ENCODE data around the gene UNC5B.

Gene UNC5B

DNA sequence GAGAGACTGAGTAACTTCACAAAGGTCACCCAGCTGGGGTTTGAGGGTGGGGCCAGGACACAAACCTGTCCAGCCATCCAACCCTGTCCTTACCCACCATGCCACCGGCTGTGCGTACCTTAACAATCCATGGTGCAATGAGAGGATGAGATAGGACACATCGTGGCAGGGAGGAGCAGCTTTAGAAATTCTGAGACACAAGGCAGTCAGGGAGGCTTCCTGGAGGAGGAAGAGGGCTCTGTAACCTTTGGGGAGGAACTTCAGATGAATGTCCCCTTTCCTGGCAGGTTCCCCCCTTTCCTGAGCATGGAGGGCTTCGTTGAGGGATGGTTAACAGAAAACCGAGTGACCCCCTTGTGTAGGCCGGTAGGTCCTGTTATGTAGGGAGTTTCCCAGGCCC lies 71.0 kb downstream of the UNC5B start:
- no peak overlapping the region for H3K4me3 ChIP-seq (ENCODE audit: low read depth, low read length)
- no peak for DNase-seq (ENCODE audit: low read depth)
- TF ChIP-seq, protein P1, sequence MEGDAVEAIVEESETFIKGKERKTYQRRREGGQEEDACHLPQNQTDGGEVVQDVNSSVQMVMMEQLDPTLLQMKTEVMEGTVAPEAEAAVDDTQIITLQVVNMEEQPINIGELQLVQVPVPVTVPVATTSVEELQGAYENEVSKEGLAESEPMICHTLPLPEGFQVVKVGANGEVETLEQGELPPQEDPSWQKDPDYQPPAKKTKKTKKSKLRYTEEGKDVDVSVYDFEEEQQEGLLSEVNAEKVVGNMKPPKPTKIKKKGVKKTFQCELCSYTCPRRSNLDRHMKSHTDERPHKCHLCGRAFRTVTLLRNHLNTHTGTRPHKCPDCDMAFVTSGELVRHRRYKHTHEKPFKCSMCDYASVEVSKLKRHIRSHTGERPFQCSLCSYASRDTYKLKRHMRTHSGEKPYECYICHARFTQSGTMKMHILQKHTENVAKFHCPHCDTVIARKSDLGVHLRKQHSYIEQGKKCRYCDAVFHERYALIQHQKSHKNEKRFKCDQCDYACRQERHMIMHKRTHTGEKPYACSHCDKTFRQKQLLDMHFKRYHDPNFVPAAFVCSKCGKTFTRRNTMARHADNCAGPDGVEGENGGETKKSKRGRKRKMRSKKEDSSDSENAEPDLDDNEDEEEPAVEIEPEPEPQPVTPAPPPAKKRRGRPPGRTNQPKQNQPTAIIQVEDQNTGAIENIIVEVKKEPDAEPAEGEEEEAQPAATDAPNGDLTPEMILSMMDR (IDR thresholded peaks at IDR 0.05; ENCODE audit: control insufficient read depth, extremely low read depth, insufficient read depth) = no peak

DNA sequence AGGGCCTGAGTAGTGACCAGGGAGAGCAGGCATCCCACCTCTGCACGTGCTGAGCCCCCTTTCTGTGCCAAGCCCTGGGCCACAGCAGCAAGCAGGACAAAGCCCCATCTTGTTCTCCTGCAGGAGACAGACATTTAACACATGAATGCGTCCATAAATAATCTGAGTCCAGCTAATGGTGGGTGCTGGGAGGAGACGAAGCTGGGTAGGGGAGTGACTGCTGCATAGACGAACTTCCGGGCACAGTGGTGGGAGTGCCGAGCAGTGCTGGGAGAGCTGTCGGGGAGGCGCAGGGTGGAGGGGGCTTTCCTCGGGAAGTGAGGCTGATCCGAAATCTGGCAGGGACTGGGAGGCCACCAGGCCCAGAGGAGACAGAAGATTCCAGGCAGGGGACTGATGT lies 71.5 kb downstream of the UNC5B start:
- no peak for DNase-seq (ENCODE audit: low read depth)
- TF ChIP-seq, protein P1 (IDR thresholded peaks at IDR 0.05; ENCODE audit: control insufficient read depth, extremely low read depth, insufficient read depth) = no peak
- H3K4me3 ChIP-seq (ENCODE audit: low read depth, low read length) = no peak overlapping the region

DNA sequence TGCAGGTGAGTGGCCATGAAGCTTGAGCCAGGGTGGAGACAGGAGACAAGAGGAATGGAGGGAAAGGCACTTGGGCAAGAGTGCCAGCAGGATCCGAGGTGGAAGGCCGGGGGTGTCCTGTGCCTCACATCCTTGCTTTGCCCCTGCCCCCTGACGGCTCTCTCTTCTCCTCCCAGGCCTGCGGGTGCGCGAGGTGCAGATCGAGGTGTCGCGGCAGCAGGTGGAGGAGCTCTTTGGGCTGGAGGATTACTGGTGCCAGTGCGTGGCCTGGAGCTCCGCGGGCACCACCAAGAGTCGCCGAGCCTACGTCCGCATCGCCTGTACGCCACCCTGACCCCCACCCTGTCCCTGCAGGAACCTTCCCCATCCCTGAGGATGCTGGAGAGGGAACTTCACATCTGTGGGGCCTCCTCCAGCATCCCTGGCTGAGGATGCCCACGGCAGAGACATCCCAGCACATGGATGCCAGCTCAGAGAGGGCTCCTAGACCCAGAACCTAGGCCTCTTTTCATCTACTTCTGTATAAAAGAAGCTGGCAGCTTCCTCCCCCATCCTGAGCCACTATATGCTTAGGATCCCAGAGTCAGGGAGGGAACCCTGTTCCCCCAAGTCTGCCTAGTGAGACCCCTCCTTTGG lies 72.3 kb downstream of the UNC5B start:
- no peak overlapping the region for H3K4me3 ChIP-seq (ENCODE audit: low read depth, low read length)
- TF ChIP-seq, protein P1 (IDR thresholded peaks at IDR 0.05; ENCODE audit: control insufficient read depth, extremely low read depth, insufficient read depth) = no peak

DNA sequence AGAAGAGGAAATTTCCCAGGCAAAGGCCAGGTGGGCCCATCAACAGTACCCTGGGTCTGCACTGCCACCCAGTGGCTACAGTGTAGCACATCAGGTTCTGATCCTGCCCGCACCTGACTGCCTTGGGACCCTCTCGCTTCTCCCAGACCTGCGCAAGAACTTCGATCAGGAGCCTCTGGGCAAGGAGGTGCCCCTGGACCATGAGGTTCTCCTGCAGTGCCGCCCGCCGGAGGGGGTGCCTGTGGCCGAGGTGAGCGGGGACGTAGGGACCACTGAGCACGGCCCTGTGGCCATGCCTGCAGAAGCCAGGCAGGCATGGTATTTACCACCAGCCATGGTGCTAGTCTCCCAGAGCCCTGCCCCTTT lies 72.8 kb downstream of the UNC5B start:
- no peak for DNase-seq (ENCODE audit: low read depth)
- H3K4me3 ChIP-seq (ENCODE audit: low read depth, low read length) = no peak overlapping the region
- TF ChIP-seq, protein P1 (IDR thresholded peaks at IDR 0.05; ENCODE audit: control insufficient read depth, extremely low read depth, insufficient read depth) = peak; percentile 85

More for the DNA sequence above, 72.3 kb downstream of the UNC5B start:
- no peak for DNase-seq (ENCODE audit: low read depth)

DNA sequence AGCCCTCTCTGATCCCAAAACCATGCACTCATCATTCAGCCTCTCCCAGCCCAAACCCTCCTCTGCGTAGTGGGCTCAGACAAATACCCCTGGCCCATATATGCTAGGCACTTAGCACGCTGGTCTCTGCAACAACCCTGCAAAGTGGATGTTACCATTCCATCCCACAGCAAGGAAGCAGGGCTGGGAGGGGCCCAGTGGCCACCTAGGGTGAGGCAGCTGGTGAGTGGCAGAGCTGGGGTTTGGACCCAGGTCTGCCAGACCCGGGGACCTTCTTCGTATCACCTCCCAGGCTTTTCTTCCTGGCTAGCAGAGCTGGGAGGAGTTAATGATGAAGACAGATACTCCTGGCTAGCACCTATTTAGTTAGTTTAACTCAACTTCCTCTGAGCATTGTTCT lies 73.6 kb downstream of the UNC5B start:
- TF ChIP-seq, protein P1 (IDR thresholded peaks at IDR 0.05; ENCODE audit: control insufficient read depth, extremely low read depth, insufficient read depth) = no peak
- no peak overlapping the region for H3K4me3 ChIP-seq (ENCODE audit: low read depth, low read length)
- no peak for DNase-seq (ENCODE audit: low read depth)

DNA sequence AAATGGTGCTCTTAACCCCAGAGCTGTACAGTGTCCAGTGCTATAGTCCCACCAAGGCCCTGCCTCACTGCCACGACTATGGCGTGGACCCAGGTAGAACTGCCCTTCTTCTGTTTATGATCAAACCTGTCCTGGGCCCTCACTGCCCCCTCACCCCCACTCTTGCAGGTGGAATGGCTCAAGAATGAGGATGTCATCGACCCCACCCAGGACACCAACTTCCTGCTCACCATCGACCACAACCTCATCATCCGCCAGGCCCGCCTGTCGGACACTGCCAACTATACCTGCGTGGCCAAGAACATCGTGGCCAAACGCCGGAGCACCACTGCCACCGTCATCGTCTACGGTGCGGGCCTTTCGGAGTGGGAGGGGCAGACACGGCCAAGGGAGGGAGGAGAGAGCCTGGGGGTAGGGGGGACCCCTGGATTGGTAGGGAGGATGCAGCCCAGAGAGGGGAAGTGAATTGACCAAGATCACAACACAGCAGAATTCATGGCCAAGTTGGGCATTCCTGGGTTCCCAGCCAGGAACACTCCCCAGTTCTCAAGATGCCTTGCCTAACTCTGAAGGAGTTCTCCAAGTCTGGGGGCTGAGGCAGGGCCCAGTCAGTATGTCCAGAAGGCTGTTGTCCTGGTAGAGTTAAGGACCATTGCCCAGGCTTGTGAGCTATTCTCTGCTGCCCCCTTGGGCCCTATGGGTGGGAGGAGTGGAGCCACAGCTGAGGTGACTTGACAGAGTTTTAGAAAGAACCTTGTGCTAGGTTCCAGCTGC lies 74.3 kb downstream of the UNC5B start:
- no peak overlapping the region for H3K4me3 ChIP-seq (ENCODE audit: low read depth, low read length)
- TF ChIP-seq, protein P1 (IDR thresholded peaks at IDR 0.05; ENCODE audit: control insufficient read depth, extremely low read depth, insufficient read depth) = no peak
- DNase-seq (ENCODE audit: low read depth) = no peak

All from LNCaP clone FGC (cell line).